ENCODE results near the gene TCHP. TPM values are rescaled to one million over a fixed set of nuclear protein-coding genes. Genes with fewer than 3 reads are reported as not detected.

TCHP gene
- total RNA-seq, 1 experiment from 2014 or later, result 28.0 TPM

- CTCF ChIA-PET, result no interaction called here
- Mint-ChIP-seq H3K4me1 (ENCODE audit: low read depth, unreplicated experiment) (no peaks in the 10 kb centered on the region), H3K4me3 (ENCODE audit: low read depth, unreplicated experiment) (no peak overlapping the region), H3K36me3 (ENCODE audit: insufficient read depth, unreplicated experiment) (no peaks in the 10 kb centered on the region), H3K27ac (ENCODE audit: unreplicated experiment) (no peak overlapping the region), H3K9me3 (ENCODE audit: low read depth, unreplicated experiment) (no peaks in the 10 kb centered on the region), H3K27me3 (ENCODE audit: unreplicated experiment) (peaks cover 15% of the 10 kb centered on the region)
- BruUV-seq (replicated peaks), result no TSS peak
- intact Hi-C loops (cut with micrococcal nuclease; ENCODE audit: unreplicated experiment), result no loop called here
- TF ChIP-seq CTCF (IDR thresholded peaks at IDR 0.05; ENCODE audit: unreplicated experiment), result no peak
- DNase-seq, result no peak
Observed at GRCh38 chr12:109892165-109892715, 7.8 kb upstream of the TCHP start.

GRCh38 chr12:109892748-109893147 is 7.3 kb upstream of the TCHP start:
- H3K4me3 Mint-ChIP-seq (ENCODE audit: low read depth, unreplicated experiment), result no peak overlapping the region
- CTCF ChIA-PET, result no interaction called here
- H3K36me3 Mint-ChIP-seq (ENCODE audit: insufficient read depth, unreplicated experiment), result no peaks in the 10 kb centered on the region
- TF ChIP-seq CTCF (IDR thresholded peaks at IDR 0.05; ENCODE audit: unreplicated experiment), result no peak
- BruUV-seq (replicated peaks), result no TSS peak
- no peak for DNase-seq
- peaks cover 15% of the 10 kb centered on the region for H3K27me3 Mint-ChIP-seq (ENCODE audit: unreplicated experiment)
- intact Hi-C loops (cut with micrococcal nuclease; ENCODE audit: unreplicated experiment), result no loop called here
- H3K4me1 Mint-ChIP-seq (ENCODE audit: low read depth, unreplicated experiment), result no peaks in the 10 kb centered on the region
- no peak overlapping the region for H3K27ac Mint-ChIP-seq (ENCODE audit: unreplicated experiment)
- no peaks in the 10 kb centered on the region for H3K9me3 Mint-ChIP-seq (ENCODE audit: low read depth, unreplicated experiment)

GRCh38 chr12:109893261-109893995 is 6.6 kb upstream of the TCHP start:
- TF ChIP-seq CTCF (IDR thresholded peaks at IDR 0.05; ENCODE audit: unreplicated experiment), result no peak
- no peaks in the 10 kb centered on the region for H3K9me3 Mint-ChIP-seq (ENCODE audit: low read depth, unreplicated experiment)
- H3K4me1 Mint-ChIP-seq (ENCODE audit: low read depth, unreplicated experiment), result no peaks in the 10 kb centered on the region
- intact Hi-C loops (cut with micrococcal nuclease; ENCODE audit: unreplicated experiment), result no loop called here
- no peaks in the 10 kb centered on the region for H3K36me3 Mint-ChIP-seq (ENCODE audit: insufficient read depth, unreplicated experiment)
- no peak overlapping the region for H3K27ac Mint-ChIP-seq (ENCODE audit: unreplicated experiment)
- no peak for DNase-seq
- CTCF ChIA-PET, result interaction anchor here (0.7 kb wide), 1 partner anchor 474 kb away, joined by 4 read pairs; no protein-coding TSS in a partner anchor
- peaks cover 15% of the 10 kb centered on the region for H3K27me3 Mint-ChIP-seq (ENCODE audit: unreplicated experiment)
- H3K4me3 Mint-ChIP-seq (ENCODE audit: low read depth, unreplicated experiment), result no peak overlapping the region
- no TSS peak for BruUV-seq (replicated peaks)

GRCh38 chr12:109894939-109895338 is 5.1 kb upstream of the TCHP start:
- Mint-ChIP-seq H3K4me1 (ENCODE audit: low read depth, unreplicated experiment) (peaks cover 4% of the 10 kb centered on the region), H3K4me3 (ENCODE audit: low read depth, unreplicated experiment) (no peak overlapping the region), H3K27me3 (ENCODE audit: unreplicated experiment) (peaks cover 15% of the 10 kb centered on the region), H3K36me3 (ENCODE audit: insufficient read depth, unreplicated experiment) (peaks cover 8% of the 10 kb centered on the region), H3K9me3 (ENCODE audit: low read depth, unreplicated experiment) (no peaks in the 10 kb centered on the region), H3K27ac (ENCODE audit: unreplicated experiment) (no peak overlapping the region)
- no TSS peak for BruUV-seq (replicated peaks)
- DNase-seq, result no peak
- CTCF ChIA-PET, result interaction anchor here (0.7 kb wide), 1 partner anchor 18 kb away, joined by 6 read pairs; no protein-coding TSS in a partner anchor
- no peak for TF ChIP-seq CTCF (IDR thresholded peaks at IDR 0.05; ENCODE audit: unreplicated experiment)
- intact Hi-C loops (cut with micrococcal nuclease; ENCODE audit: unreplicated experiment), result no loop called here

Measured in Calu3 (cell line).